PFSK-1 (cell line): ENCODE data around the gene RHBDD1.

ENCODE experiments used
- FOXP2 ChIP-seq: optimal IDR thresholded peaks from 2 replicates; pipeline ENCODE3; 2011; ENCODE audit warnings: borderline replicate concordance, control low read depth, inconsistent platforms; ENCODE audit not compliant: insufficient read depth; ENCODE audit errors: extremely low read length, extremely low read depth
- POLR2AphosphoS5 ChIP-seq: IDR thresholded peaks from 2 replicates; pipeline ENCODE4 v1.6.1; 2012; ENCODE audit warnings: low read depth, mild to moderate bottlenecking, control low read depth, low read length, moderate library complexity
- SIN3A ChIP-seq: IDR thresholded peaks from 2 replicates; pipeline ENCODE4 v1.6.1; 2012; ENCODE audit warnings: mild to moderate bottlenecking, low read length, moderate library complexity, borderline replicate concordance; ENCODE audit not compliant: insufficient read depth
- TAF1 ChIP-seq: IDR thresholded peaks from 2 replicates; pipeline ENCODE4 v1.6.1; 2012; ENCODE audit warnings: low read length, control low read depth, borderline replicate concordance; ENCODE audit not compliant: insufficient read depth
- TF ChIP-seq, protein P1 (sequence below), 2 experiments: IDR thresholded peaks; 2 replicates each; pipeline versions ENCODE4 v1.6.1 to v1.8.0; 2011 to 2012; ENCODE audit warnings: low read depth in 2 of 2, low read length in 2 of 2, control low read depth in 1 of 2, inconsistent platforms in 1 of 2, mild to moderate bottlenecking in 1 of 2, moderate library complexity in 1 of 2; ENCODE audit not compliant: insufficient read depth in 1 of 2

Gene RHBDD1

DNA sequence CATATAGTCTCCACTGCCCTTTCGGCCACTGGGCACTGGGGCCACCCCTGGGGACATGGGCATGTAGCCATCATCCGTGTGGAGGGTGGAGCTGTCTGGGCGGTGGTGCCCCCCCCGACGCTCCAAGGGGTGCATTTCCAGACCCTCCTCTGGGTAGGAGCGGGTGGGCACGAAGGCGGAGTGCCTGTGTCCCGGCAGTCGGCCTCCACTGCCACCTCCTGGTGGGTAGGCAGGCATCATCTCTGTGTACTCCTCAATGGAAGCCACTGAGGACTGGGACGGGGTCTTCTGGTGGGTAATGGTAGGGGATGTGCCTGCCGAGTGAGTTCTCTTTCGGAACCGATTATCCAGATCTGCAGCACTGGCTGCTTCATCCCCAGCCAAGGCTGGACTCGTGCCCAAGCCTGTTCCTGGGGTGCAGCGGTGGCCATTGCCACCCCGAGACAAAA is 39.0 kb upstream of the RHBDD1 start:
- TF ChIP-seq TAF1 (no peak), POLR2AphosphoS5 (no peak), FOXP2 (no peak), SIN3A (no peak)
- TF ChIP-seq, protein P1, sequence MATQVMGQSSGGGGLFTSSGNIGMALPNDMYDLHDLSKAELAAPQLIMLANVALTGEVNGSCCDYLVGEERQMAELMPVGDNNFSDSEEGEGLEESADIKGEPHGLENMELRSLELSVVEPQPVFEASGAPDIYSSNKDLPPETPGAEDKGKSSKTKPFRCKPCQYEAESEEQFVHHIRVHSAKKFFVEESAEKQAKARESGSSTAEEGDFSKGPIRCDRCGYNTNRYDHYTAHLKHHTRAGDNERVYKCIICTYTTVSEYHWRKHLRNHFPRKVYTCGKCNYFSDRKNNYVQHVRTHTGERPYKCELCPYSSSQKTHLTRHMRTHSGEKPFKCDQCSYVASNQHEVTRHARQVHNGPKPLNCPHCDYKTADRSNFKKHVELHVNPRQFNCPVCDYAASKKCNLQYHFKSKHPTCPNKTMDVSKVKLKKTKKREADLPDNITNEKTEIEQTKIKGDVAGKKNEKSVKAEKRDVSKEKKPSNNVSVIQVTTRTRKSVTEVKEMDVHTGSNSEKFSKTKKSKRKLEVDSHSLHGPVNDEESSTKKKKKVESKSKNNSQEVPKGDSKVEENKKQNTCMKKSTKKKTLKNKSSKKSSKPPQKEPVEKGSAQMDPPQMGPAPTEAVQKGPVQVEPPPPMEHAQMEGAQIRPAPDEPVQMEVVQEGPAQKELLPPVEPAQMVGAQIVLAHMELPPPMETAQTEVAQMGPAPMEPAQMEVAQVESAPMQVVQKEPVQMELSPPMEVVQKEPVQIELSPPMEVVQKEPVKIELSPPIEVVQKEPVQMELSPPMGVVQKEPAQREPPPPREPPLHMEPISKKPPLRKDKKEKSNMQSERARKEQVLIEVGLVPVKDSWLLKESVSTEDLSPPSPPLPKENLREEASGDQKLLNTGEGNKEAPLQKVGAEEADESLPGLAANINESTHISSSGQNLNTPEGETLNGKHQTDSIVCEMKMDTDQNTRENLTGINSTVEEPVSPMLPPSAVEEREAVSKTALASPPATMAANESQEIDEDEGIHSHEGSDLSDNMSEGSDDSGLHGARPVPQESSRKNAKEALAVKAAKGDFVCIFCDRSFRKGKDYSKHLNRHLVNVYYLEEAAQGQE (IDR thresholded peaks at IDR 0.05; ENCODE audit: insufficient read depth in 1 of 2, low read depth in 2 of 2, low read length in 2 of 2): no peak

DNA sequence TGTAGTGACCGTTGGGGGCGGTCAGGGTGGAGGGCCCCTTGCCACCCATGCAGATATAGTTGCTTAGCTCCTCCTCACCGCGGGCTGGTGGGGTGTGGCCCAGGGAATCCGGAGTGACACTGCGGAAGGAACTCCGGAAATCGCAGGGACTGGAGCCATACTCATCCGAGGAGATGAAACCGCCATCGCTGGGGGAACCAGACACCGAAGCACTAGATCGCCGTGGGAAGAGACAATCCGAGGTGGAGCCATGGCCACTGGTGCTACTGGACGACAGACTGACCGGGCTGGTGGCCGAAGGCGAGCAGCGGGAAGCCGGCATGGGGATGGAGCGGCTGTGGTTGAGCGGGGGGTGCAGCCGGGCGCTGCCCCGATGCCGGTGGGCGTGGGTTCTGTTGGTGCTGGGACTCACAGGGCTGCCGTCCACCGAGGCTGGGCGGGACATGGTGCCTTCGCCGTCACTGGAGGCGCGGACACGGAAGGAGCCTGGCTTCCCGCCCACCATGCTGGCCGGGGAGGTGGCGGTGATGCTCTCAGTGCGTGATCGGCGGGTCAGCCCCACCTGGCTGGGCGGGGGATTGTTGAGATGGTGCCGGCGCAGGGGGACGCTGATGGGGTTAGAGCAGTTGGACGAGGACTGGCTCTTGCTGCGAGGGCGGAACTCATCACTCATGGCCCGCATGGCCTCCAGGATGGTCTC is 38.4 kb upstream of the RHBDD1 start:
- no peak for TF ChIP-seq POLR2AphosphoS5
- TF ChIP-seq TAF1: no peak
- TF ChIP-seq, protein P1 (IDR thresholded peaks at IDR 0.05; ENCODE audit: insufficient read depth in 1 of 2, low read depth in 2 of 2, low read length in 2 of 2): no peak
- TF ChIP-seq FOXP2: no peak
- no peak for TF ChIP-seq SIN3A

DNA sequence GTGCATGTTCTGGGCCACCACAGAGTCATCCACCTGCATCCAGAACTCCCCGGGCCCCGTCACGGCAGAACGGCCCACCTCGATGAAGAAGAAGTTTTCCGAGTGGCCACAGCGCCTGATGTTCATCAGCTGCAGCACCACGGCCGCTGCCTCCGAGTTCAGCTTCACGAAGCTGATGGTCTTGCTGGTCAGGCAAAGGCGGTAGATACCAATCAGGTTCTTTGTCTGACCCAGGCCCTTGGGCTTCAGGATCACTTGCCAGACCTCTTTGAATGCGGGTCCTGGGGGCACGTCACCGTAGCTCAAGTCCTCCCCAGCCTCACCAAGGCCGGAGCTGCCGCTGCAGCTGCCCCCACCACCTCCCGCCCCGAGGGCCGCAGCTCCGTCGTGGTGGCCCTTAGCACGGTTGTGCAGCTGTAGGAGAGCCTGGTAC is 37.8 kb upstream of the RHBDD1 start:
- TF ChIP-seq POLR2AphosphoS5: no peak
- TF ChIP-seq, protein P1 (IDR thresholded peaks at IDR 0.05; ENCODE audit: insufficient read depth in 1 of 2, low read depth in 2 of 2, low read length in 2 of 2): no peak
- TF ChIP-seq SIN3A: no peak

DNA sequence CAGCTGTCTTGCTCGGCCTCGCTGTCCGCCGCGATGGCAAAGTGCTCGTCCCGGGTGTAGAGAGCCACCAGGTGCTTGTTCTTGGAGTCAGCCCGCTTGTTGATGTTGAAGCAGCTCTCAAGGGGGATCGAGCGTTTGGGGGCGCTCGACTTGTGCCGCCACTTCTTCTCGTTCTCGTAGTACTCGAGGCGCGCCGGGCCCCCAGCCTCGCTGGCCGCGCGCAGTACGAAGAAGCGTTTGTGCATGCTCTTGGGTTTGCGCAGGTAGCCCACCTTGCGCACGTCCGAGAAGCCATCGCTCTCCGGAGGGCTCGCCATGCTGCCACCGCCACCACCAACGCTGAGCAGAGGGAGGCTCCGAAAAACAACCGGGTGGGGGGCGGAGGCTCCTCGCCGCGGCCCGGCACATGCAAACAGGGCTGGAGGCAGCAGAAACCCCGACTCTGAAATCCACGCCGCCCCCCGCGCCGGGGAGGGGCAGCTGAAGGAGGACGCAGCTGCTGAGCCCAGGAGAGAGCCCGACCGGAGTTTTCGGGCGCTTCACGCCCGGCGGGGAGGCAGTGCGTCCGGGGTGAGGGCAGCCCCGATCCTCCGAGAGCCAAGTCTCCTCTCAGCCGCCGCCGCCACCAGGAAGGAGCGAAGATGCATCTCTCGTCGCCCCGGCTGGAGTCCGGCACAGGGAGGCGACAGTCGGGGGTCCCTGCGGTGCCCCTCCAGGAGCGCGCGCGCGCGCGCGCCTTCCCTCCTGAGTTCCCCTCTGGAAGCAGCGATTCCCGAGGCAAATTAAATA is 37.2 kb upstream of the RHBDD1 start:
- TF ChIP-seq FOXP2: no peak
- TF ChIP-seq TAF1: no peak
- no peak for TF ChIP-seq POLR2AphosphoS5
- TF ChIP-seq, protein P1 (IDR thresholded peaks at IDR 0.05; ENCODE audit: insufficient read depth in 1 of 2, low read depth in 2 of 2, low read length in 2 of 2): no peak
